KMS-11 (cell line): Measurements from ENCODE around the gene CAMK4.
"Not testable (repeated sequence)": the region's sequence is repeated elsewhere in the genome, so short reads cannot be mapped to it uniquely, and the experiment has no call there.

ENCODE experiments used
- H2AFZ ChIP-seq: fragments of 200-600 bp; sonication (generic); 2 replicates; pipeline ENCODE4 v1.6.1; 2016; ENCODE audit warnings: antibody characterized with exemption, mixed run types, low read depth
- H3K27ac ChIP-seq: fragments of 200-600 bp; sonication (generic); 2 replicates; pipeline ENCODE4 v1.6.1; 2016; ENCODE audit warnings: mild to moderate bottlenecking, mixed run types
- H3K27me3 ChIP-seq: fragments of 200-600 bp; sonication (generic); 2 replicates; pipeline ENCODE4 v1.6.1; 2017; ENCODE audit warnings: mild to moderate bottlenecking, low read depth, mixed run types, moderate library complexity; ENCODE audit not compliant: insufficient read depth
- H3K36me3 ChIP-seq: fragments of 200-600 bp; sonication (generic); 2 replicates; pipeline ENCODE4 v1.6.1; 2017; ENCODE audit warnings: mild to moderate bottlenecking, mixed run types; ENCODE audit not compliant: insufficient read depth
- H3K4me1 ChIP-seq: fragments of 200-600 bp; sonication (generic); 2 replicates; pipeline ENCODE4 v1.6.1; 2016; ENCODE audit warnings: mild to moderate bottlenecking, low read depth, mixed run types; ENCODE audit not compliant: poor library complexity, severe bottlenecking
- H3K4me2 ChIP-seq: fragments of 200-600 bp; sonication (generic); 2 replicates; pipeline ENCODE4 v1.7.0; 2016; ENCODE audit warnings: mild to moderate bottlenecking, mixed run types
- H3K4me3 ChIP-seq: fragments of 200-600 bp; sonication (generic); IDR thresholded peaks from 2 replicates; pipeline ENCODE4 v1.6.1; 2017; ENCODE audit warnings: low read depth, low read length, mixed read lengths; ENCODE audit not compliant: insufficient read depth
- H3K79me2 ChIP-seq: fragments of 200-600 bp; sonication (generic); 2 replicates; pipeline ENCODE4 v1.6.1; 2016; ENCODE audit warnings: low read depth, mixed run types; ENCODE audit not compliant: insufficient read depth
- H3K9ac ChIP-seq: fragments of 200-600 bp; sonication (generic); 2 replicates; pipeline ENCODE4 v1.6.1; 2016; ENCODE audit warnings: mild to moderate bottlenecking, mixed run types
- H4K20me1 ChIP-seq: fragments of 200-600 bp; sonication (generic); 2 replicates; pipeline ENCODE4 v1.6.1; 2016; ENCODE audit warnings: mild to moderate bottlenecking, mixed run types; ENCODE audit not compliant: insufficient read depth
- TF ChIP-seq, protein P1 (sequence below): fragments of 200-600 bp; sonication (generic); conservative IDR thresholded peaks from 2 replicates; pipeline ENCODE4 v1.6.1; 2017; ENCODE audit warnings: low read depth, mild to moderate bottlenecking, antibody characterized with exemption, low read length, moderate library complexity, mixed read lengths

Gene CAMK4

GRCh38 chr5:111256128-111256527 lies 31.9 kb downstream of the CAMK4 start:
- H3K9ac ChIP-seq, result no peak overlapping the region
- H4K20me1 ChIP-seq, result no peaks in the 10 kb centered on the region
- no peak overlapping the region for H2AFZ ChIP-seq
- no peaks in the 10 kb centered on the region for H3K79me2 ChIP-seq
- H3K4me2 ChIP-seq, result peak overlapping the region; percentile 51
- H3K36me3 ChIP-seq, result no peaks in the 10 kb centered on the region
- H3K27me3 ChIP-seq, result no peaks in the 10 kb centered on the region
- TF ChIP-seq, protein P1, sequence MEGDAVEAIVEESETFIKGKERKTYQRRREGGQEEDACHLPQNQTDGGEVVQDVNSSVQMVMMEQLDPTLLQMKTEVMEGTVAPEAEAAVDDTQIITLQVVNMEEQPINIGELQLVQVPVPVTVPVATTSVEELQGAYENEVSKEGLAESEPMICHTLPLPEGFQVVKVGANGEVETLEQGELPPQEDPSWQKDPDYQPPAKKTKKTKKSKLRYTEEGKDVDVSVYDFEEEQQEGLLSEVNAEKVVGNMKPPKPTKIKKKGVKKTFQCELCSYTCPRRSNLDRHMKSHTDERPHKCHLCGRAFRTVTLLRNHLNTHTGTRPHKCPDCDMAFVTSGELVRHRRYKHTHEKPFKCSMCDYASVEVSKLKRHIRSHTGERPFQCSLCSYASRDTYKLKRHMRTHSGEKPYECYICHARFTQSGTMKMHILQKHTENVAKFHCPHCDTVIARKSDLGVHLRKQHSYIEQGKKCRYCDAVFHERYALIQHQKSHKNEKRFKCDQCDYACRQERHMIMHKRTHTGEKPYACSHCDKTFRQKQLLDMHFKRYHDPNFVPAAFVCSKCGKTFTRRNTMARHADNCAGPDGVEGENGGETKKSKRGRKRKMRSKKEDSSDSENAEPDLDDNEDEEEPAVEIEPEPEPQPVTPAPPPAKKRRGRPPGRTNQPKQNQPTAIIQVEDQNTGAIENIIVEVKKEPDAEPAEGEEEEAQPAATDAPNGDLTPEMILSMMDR, result no peak
- H3K27ac ChIP-seq, result no peak overlapping the region
- no peak overlapping the region for H3K4me3 ChIP-seq
- peaks cover 49% of the 10 kb centered on the region for H3K4me1 ChIP-seq

DNA sequence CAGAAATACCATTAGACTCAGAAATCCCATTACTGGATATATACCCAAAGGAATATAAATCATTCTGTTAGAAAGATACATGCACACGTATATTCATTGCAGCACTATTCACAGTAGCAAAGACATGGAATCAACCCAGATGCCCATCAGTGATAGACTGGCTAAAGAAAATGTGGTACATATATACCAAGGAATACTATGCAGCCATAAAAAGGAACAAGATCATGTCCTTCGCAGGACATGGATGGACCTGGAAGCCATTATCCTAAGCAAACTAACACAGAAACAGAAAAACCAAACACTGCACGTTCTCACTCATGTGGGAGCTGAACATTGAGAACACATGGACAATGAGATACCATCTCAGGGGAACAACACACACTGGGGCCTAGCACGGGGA lies 33.4 kb downstream of the CAMK4 start:
- not testable (repeated sequence) for H3K9ac ChIP-seq, H2AFZ ChIP-seq, H3K27me3 ChIP-seq, H3K4me2 ChIP-seq, H3K4me3 ChIP-seq, H3K27ac ChIP-seq, H3K79me2 ChIP-seq, H3K36me3 ChIP-seq, H4K20me1 ChIP-seq
- H3K4me1 ChIP-seq, result peaks cover 43% of the 10 kb centered on the region

DNA sequence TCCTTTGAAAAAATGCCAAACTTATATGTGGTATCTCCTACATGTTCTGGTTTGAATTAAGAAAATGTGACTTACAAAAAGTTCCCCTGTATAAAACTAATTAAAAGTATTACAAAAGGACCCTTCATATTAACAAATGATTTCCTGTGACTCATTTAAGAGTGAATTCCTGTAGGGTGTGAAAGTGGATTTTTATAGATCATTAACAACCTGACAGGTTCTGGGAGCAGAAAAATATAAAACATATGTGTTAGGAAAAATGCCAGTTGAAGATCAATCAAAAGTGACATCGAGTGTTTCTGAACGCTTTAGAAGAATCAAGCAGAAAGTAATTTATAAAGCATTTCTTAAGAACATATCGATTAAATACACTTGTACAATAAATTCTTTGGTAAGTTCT lies 35.5 kb downstream of the CAMK4 start:
- Histone ChIP-seq H3K4me1 (peaks cover 23% of the 10 kb centered on the region), H3K27me3 (no peaks in the 10 kb centered on the region), H3K27ac (no peak overlapping the region), H4K20me1 (no peaks in the 10 kb centered on the region), H3K4me2 (no peak overlapping the region), H2AFZ (no peak overlapping the region), H3K79me2 (no peaks in the 10 kb centered on the region), H3K9ac (no peak overlapping the region), H3K36me3 (no peaks in the 10 kb centered on the region), H3K4me3 (no peak overlapping the region)
- TF ChIP-seq, protein P1, result no peak

DNA sequence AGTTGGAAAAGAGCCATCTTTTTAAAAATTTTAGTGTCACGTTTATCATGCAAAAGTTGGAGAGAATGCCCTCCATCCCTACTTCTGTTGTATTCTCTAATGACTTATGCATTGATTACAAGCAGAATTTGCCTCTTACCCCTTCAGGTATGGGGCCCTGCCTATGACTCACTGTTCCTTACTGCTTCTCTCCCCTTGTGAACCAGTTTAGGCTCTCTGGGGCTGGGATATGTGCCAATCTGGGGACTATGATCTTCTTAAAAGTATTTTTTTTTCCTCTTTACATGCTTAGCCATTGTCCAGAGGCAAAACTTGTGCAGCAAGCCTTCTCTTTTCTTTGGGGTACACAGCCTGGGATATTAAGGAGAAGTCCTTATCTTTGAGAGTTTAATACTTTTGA lies 37.4 kb downstream of the CAMK4 start:
- no peak overlapping the region for H3K4me3 ChIP-seq
- H3K27me3 ChIP-seq, result no peaks in the 10 kb centered on the region
- peaks cover 3% of the 10 kb centered on the region for H3K4me1 ChIP-seq
- no peaks in the 10 kb centered on the region for H4K20me1 ChIP-seq
- no peak overlapping the region for H3K27ac ChIP-seq
- H3K79me2 ChIP-seq, result no peaks in the 10 kb centered on the region
- H2AFZ ChIP-seq, result no peak overlapping the region
- H3K36me3 ChIP-seq, result no peaks in the 10 kb centered on the region
- H3K4me2 ChIP-seq, result no peak overlapping the region
- TF ChIP-seq, protein P1, result no peak
- H3K9ac ChIP-seq, result no peak overlapping the region

DNA sequence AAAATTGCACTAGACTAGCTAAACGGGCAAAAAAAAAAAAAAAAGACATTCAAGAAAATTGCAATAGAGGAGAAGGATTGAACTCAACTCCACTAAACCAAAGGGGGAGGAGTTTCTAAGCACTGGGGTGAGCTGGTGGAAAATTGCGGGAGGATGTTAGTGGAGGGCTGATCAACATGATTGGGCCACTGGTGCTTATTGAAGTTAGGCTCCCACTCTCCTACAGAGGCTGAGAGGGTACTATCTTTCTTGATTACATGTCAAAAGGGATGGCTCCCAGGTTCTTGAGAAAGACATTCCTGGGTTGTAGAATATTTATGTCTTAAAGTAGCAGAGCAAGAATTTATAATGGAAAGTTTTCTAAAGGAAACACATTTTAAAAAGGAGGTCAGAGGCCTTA lies 38.0 kb downstream of the CAMK4 start:
- Histone ChIP-seq H3K9ac (no peak overlapping the region), H3K4me3 (no peak overlapping the region), H3K27ac (no peak overlapping the region), H3K27me3 (no peaks in the 10 kb centered on the region), H3K4me1 (no peaks in the 10 kb centered on the region), H4K20me1 (no peaks in the 10 kb centered on the region), H3K36me3 (no peaks in the 10 kb centered on the region), H3K79me2 (no peaks in the 10 kb centered on the region), H2AFZ (no peak overlapping the region), H3K4me2 (no peak overlapping the region)
- TF ChIP-seq, protein P1, result no peak
